HUES6 (cell line): ENCODE data around the gene SOX13.

Experiments used
- H3K27ac ChIP-seq: 2 replicates; pipeline ENCODE4 v1.7.0; 2013; ENCODE audit warnings: low read depth, mild to moderate bottlenecking, low read length, inconsistent platforms
- H3K27me3 ChIP-seq: 2 replicates; pipeline ENCODE4 v1.6.1; 2013; ENCODE audit warnings: low read length; ENCODE audit not compliant: control insufficient read depth, insufficient read depth
- H3K36me3 ChIP-seq: 2 replicates; pipeline ENCODE4 v1.6.1; 2013; ENCODE audit warnings: low read length; ENCODE audit not compliant: control insufficient read depth, insufficient read depth
- H3K4me1 ChIP-seq: 2 replicates; pipeline ENCODE4 v1.6.1; 2013; ENCODE audit warnings: low read length; ENCODE audit not compliant: control insufficient read depth, insufficient read depth
- H3K4me3 ChIP-seq: 2 replicates; pipeline ENCODE4 v1.5.1; 2013; ENCODE audit warnings: low read depth, low read length
- H3K9ac ChIP-seq: one replicate; pipeline ENCODE4 v1.6.1; 2013; ENCODE audit warnings: mild to moderate bottlenecking, low read length
- H3K9me3 ChIP-seq: 2 replicates; pipeline ENCODE4 v1.6.1; 2013; ENCODE audit warnings: low read depth, low read length; ENCODE audit not compliant: control insufficient read depth, insufficient read depth

The SOX13 gene

DNA sequence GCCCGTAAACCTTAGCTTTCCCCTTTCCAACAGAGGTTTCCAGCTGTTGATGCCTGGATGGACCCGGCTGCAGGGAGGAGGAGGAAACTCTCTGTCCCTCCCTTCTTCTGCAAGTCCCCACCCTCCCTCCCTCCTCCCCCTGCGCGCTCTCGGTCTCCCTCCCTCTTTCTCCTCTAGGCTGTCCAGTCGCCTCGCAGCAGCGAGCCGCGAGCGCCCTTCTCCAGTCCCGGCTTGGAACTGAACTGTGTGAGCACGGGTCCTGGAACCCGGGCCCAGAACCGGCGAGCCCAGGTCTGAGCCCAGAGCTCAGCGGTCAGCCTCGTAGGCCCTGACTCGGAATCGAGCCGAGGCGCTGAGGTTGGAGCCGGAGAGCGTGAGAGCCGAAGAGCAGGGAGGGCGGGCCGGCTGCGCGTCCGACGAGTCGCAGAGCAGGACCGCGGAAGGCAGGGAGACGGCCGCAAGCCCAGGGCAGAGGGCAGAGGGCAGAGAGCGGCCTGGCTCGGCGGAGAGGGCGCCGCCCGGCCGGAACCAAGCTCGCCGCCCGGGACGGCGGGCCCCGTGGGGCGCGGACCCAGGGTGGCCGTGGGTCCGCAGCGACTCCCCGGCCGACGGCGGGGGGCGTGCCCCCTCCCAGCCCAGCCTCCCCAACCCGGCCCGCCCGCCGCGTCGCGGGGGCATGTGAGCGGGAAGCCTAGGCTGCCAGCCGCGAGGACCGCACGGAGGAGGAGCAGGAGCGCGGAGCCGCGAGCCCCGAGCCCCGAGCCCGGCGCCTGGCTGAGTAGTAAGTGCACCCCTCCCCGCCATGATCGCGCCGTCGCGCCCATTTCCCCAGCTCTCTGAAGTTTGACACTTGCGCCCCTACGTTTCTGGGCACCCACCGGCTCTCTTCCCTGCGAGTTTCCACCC is at the start of gene SOX13:
TSS of gene SOX13 (plus strand) at position 185 of the 906 bp plus-strand sequence. CDS start 39,801 bp downstream, outside the sequence.
- peaks cover 11% of the 10 kb centered on the region; the same call in 1 of the 2 replicates for H3K27me3 ChIP-seq
- peak within 1 kb of the TSS; percentile 80; the same call in 1 of the 2 replicates for H3K27ac ChIP-seq
- H3K4me1 ChIP-seq: peaks cover 38% of the 10 kb centered on the region
- H3K36me3 ChIP-seq: no peaks in the 10 kb centered on the region
- no peaks in the 10 kb centered on the region for H3K9me3 ChIP-seq
- H3K4me3 ChIP-seq: peak within 1 kb of the TSS; percentile 99
- peak within 1 kb of the TSS; percentile 87 for H3K9ac ChIP-seq

DNA sequence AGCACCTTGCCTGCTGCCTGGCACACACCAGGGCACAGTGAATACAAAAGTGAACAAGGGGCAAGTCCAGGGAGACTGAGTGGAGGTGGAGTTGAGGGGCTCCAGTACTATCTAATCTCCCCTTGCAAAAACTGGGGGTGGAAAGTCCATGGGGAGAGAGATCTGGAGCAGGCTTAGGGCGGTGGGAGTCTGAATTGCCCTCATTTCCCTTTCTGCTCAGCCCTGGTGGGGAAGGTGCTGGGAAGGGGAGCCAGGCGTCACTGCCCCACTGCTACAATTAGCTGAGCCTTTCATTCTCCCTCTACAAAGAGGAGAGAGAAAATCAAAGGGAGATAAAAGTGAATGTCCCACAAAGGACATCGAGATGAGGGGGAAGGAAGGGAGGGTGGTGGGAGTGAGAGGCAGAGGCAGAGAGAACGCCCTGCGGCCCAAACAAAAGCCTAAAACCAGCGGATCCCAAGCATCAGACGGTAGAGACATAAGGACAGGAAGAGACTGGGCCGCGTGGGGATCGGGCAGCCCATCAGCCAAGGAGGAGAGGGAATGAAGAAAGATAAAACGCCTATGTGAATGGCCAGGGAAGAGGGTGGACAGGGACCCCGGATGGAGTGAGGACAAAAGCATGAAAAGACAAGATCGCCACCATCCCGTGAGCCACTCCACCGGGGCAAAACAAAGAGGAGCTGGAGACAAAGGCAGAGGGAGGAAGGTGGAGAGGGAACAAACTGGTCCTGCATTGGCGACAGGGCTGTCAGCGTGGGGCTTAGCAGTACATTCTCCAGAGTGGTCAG is 46.8 kb upstream of the SOX13 start:
- H3K4me3 ChIP-seq: peak overlapping the region; percentile 4; the same call in 1 of the 2 replicates
- H3K9me3 ChIP-seq: no peaks in the 10 kb centered on the region
- no peaks in the 10 kb centered on the region for H3K36me3 ChIP-seq
- H3K9ac ChIP-seq: no peak overlapping the region
- no peak overlapping the region for H3K27ac ChIP-seq
- peaks cover 31% of the 10 kb centered on the region for H3K4me1 ChIP-seq
- no peaks in the 10 kb centered on the region for H3K27me3 ChIP-seq

DNA sequence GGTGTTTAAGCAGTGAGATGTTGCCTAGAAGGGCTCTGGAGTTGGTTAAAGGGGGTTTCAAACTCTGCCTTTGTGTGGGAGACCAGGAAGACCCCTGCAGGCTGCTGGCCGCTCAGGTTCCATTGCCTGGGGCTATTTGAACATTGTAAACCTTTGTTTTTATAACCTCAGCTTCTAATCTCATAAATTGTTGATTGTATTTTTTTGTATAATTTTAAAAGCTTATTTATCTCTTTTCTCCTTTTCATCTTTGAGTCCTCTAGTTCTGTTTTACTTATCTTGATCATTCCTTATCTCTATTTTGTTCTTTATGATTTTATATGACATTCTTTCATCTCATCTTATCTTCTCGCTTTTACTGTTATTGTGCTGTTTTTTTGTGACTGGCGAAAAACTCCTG is 45.5 kb upstream of the SOX13 start:
- H3K4me1 ChIP-seq: peaks cover 34% of the 10 kb centered on the region
- H3K27me3 ChIP-seq: no peaks in the 10 kb centered on the region
- no peak overlapping the region for H3K9ac ChIP-seq
- no peak overlapping the region for H3K4me3 ChIP-seq
- H3K27ac ChIP-seq: no peak overlapping the region
- no peaks in the 10 kb centered on the region for H3K36me3 ChIP-seq
- H3K9me3 ChIP-seq: no peaks in the 10 kb centered on the region

DNA sequence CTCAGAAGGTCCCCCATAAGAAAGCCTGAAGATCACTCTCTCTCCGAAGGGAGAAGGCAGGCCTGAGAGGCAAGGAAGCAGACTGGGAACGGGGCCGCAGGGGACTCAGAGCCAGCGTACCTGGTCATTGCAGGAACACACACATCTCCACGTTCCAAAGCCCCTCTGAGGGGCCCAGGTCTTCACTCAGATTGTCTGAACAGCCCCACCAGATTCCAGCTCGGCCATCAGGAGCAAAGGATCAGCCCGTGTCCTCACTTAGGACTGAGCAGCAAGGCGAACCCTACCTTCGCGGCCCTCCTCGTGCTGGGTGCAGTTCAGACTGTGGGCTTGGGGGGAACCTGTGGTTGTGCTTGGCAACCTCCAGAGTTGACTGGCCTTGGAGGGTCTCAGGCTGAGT is 43.9 kb upstream of the SOX13 start:
- Histone ChIP-seq H3K27ac (no peak overlapping the region), H3K27me3 (no peaks in the 10 kb centered on the region), H3K4me1 (peaks cover 34% of the 10 kb centered on the region), H3K9ac (no peak overlapping the region), H3K36me3 (no peaks in the 10 kb centered on the region), H3K4me3 (no peak overlapping the region), H3K9me3 (no peaks in the 10 kb centered on the region)

DNA sequence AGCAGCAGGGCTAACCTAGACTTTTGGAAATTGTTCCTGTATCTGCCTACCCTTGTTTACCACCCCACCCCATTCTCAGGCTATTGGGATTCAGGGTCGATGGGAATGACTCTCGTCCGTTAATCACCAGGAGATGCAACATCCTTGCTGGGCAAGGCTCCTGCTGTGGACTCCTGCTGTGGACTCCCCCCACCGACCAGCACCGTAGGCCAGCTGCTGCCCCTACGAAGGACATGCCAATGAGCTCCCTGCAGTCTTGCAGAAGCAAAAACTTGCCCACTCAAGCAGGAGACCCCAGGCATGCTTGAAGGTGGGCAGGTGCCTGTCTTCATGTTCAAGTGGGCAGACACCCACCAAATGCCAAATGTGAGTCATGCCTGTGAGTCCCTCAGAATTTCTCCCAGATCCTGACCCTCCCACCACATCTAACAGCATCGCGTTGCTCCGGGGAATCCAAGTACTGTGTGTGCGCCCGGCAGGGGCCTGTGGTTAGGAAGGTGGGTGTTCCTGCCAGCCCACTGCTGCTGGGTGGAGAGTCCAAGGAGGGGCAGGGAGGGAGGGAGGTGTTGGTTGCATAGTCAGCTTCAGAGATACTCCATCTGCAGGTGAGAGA is 41.7 kb upstream of the SOX13 start:
- no peaks in the 10 kb centered on the region for H3K36me3 ChIP-seq
- no peaks in the 10 kb centered on the region for H3K27me3 ChIP-seq
- no peaks in the 10 kb centered on the region for H3K9me3 ChIP-seq
- H3K4me3 ChIP-seq: no peak overlapping the region
- H3K9ac ChIP-seq: no peak overlapping the region
- H3K27ac ChIP-seq: no peak overlapping the region
- H3K4me1 ChIP-seq: peaks cover 29% of the 10 kb centered on the region

DNA sequence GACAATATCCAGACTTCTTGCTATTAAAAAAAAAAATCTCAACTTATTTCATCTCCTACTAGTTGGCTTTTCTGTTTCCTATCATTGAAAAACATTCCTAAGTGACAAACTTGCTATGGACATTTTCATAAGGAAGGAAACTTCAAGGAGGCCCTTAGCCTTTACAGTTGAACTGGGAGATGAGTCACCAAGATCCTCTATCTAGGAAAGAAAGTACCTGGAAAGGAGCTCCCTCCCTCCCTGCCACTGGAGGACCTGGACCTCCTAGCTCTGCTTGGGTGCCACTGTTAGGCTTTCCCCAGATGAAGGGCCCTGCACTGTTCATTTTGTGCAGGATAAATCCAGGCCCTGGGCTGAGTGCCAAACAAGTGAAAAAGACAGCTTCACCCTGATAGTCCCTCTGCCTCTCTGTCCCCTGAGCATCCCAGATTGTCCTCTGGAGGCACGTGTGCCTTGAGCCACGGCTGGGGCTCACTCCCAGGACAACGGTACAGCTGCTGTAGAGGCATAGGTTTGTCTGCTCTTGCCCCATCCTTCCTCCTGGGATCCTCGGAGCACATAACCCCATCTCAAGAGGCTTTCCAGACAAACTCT is 40.2 kb upstream of the SOX13 start:
- Histone ChIP-seq H3K27ac (no peak overlapping the region), H3K36me3 (no peaks in the 10 kb centered on the region), H3K9me3 (no peaks in the 10 kb centered on the region), H3K4me1 (peaks cover 21% of the 10 kb centered on the region), H3K27me3 (no peaks in the 10 kb centered on the region), H3K9ac (no peak overlapping the region), H3K4me3 (no peak overlapping the region)

DNA sequence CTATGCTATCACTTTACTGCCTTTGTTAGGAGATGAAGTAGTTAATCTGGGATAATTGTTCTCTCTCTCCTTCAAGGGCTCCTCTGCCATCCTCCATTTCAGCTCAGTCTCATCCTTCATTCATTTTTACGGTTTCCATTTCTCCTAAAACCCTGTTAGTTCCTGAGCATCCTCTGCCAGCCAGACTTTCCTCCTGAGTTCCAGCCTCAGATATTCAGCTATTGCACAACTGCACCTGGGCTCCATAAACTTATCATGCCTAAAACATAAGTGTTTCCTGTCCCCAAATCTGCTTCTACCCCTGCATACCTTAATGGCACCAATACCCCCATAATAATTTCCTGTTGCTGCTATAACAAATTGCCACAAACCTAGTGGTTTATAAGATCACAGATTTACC is 39.6 kb upstream of the SOX13 start:
- H3K36me3 ChIP-seq: no peaks in the 10 kb centered on the region
- H3K9ac ChIP-seq: no peak overlapping the region
- H3K4me3 ChIP-seq: no peak overlapping the region
- H3K27ac ChIP-seq: no peak overlapping the region
- H3K4me1 ChIP-seq: peaks cover 17% of the 10 kb centered on the region
- no peaks in the 10 kb centered on the region for H3K27me3 ChIP-seq
- no peaks in the 10 kb centered on the region for H3K9me3 ChIP-seq

DNA sequence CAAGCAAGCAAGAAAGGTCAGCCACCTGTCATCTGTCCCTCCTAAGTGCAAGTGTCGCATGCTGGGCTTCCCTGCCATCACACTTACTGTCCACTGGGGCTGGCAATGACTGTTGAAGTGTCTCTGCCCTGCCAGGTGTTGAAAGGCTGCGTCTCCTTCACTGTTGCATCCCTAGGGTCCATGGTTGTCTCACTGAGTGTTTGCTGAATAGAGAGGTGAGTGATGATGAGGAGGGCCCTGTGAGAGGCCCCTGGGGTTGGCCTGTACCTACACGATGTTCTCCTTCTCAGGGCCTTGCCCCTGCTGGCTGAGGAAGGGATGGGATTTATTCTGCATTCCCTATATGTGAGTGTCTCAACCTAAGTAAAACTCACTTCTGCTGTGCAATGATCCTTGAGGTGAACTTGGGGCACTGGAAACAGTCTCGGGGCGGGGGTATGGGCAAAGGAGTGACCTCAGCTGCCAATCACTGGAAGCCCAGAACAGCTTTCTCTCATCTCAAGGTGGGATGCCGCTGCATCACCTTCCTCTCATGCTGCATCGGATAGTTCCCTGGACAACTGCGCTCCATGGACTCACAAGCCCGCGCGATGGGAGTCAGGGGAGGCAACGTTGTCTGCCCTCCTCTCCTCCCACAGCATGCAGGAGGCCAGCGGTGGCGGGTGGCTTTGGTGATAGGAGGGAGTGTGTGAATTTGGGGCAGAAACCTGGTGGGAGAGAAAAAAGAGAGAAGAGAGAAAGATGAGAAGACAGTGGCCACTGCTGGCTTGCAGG is 35.8 kb upstream of the SOX13 start:
- peaks cover 14% of the 10 kb centered on the region for H3K4me1 ChIP-seq
- H3K9me3 ChIP-seq: no peaks in the 10 kb centered on the region
- no peak overlapping the region for H3K4me3 ChIP-seq
- H3K9ac ChIP-seq: no peak overlapping the region
- H3K27me3 ChIP-seq: no peaks in the 10 kb centered on the region
- no peak overlapping the region for H3K27ac ChIP-seq
- H3K36me3 ChIP-seq: no peaks in the 10 kb centered on the region

DNA sequence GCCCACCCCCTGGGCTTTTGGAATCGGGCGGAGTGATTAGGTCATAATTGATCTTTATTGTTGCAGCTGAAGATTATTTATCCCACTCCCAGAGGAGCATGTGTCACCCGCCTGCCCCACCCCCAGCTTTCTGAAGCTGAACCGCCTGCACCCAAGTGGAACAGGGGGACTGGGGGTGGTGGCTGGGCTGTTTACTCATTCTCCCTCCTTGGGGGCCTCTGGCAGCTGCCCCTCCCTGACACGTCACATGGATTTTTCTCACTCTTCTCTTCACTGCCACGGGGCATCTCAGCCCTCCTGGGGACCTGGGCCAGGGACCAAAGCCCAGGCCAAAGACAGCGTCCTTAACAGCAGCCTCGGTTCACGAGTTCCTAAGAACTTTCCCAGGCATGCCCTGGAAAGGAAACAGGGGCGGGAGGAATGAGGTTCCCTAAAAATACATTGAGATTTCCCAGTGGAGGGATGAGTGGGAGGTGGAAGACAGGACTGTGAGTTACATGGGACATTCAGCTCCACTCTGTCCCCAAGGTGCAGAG is 31.6 kb upstream of the SOX13 start:
- H3K9me3 ChIP-seq: no peaks in the 10 kb centered on the region
- no peaks in the 10 kb centered on the region for H3K36me3 ChIP-seq
- H3K27me3 ChIP-seq: no peaks in the 10 kb centered on the region; the same call in 1 of the 2 replicates
- H3K9ac ChIP-seq: no peak overlapping the region
- no peak overlapping the region for H3K4me3 ChIP-seq
- peaks cover 14% of the 10 kb centered on the region for H3K4me1 ChIP-seq
- no peak overlapping the region for H3K27ac ChIP-seq
